ENCODE results near the gene ELP4. TPM values are rescaled to one million over a fixed set of nuclear protein-coding genes. Genes with fewer than 3 reads are reported as not detected.

ELP4 gene
- total and polyA plus RNA-seq, 9 donors: 12.0 to 18.8 (median 15.3) TPM

Other genes with a start within 250 kb of the ELP4 start
- 0.18 TPM for gene DCDC1, start 140.0 kb upstream of the ELP4 start, total RNA-seq
- gene DCDC1, start 140.0 kb upstream of the ELP4 start, polyA plus RNA-seq (ENCODE audit: insufficient read depth in 1 of 8, insufficient read length in 8 of 8, low replicate concordance in 1 of 8): under 1 TPM; 0.13 to 0.59 (median 0.27) TPM
- 15.6 TPM for gene DNAJC24, start 139.9 kb upstream of the ELP4 start, total RNA-seq
- gene DNAJC24, start 139.9 kb upstream of the ELP4 start, polyA plus RNA-seq (ENCODE audit: insufficient read depth in 1 of 8, insufficient read length in 8 of 8, low replicate concordance in 1 of 8): 10 to 100 TPM; 11.7 to 18.1 (median 13.1) TPM
- 50.4 TPM for gene IMMP1L, start 145 bp upstream of the ELP4 start, total RNA-seq
- gene IMMP1L, start 145 bp upstream of the ELP4 start, polyA plus RNA-seq (ENCODE audit: insufficient read depth in 1 of 8, insufficient read length in 8 of 8, low replicate concordance in 1 of 8): 10 to 100 TPM; 22.8 to 29.1 (median 25.8) TPM

Measured in muscle of leg (tissue), 9 donors.